ENCODE results near the gene STAB2.
"Not testable (repeated sequence)": the region's sequence is repeated elsewhere in the genome, so short reads cannot be mapped to it uniquely, and the experiment has no call there.

STAB2 gene

GRCh38 chr12:103809639-103810038 lies 222.6 kb downstream of the STAB2 start:
- not testable (repeated sequence) for FAIRE-seq

DNA sequence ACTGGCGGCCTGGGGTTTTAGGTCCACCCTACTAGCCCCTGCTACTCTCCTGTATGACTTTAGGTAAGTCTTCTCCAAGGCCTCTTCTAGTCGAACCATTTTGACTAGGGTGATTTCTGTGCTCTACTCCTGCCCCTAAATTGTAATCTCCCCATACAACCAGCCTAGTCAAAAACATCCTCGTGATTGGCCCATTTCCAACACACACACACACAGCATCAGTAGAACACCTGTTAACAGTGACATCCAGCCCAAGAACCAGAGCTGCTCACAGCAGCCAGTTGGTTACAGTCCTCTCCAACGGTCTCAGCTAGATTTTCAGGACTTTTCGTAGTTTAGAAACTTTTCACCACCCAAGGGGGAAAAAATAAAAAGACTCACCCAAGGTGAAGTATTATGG lies 223.0 kb downstream of the STAB2 start:
- FAIRE-seq = no peak

DNA sequence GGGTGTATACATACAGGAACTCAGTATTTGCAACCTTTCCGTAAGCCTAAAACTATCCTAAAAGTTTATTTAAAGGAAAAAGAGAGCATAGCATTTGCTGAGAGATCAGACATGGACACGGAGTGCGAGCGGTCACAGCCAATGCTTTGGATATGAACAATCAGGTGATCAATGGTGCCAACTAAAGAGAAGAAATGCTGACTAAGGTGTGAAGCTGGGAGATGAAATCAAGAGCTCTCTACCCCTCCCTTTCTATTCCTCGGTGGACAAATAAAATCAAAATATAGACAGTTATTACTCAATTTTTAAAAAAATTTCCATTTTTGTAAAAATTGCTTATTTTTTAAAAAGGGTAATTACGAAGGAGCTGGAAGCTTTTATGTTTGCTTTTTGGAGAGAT lies 224.7 kb downstream of the STAB2 start:
- no peak for FAIRE-seq

DNA sequence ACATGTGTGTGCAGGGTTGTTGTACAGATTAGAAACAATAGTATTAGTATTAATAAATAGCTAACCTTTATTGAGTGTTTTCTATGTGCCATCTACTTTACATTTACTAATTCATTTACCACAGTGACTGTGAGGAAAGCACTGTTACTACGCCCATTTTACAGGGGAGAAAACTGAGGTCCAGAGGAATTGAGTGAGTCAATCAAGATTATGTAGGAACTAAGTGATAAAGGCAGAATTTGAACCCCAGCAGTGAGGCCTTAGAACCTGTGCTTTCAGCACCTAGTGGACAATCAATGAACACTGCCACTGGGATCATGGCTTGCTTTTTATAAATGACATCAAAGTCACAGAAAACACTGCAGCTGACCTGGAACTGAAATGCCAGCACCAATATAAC lies 225.7 kb downstream of the STAB2 start:
- no peak for FAIRE-seq

- FAIRE-seq = no peak
Observed at GRCh38 chr12:103813426-103813825, 226.4 kb downstream of the STAB2 start.

DNA sequence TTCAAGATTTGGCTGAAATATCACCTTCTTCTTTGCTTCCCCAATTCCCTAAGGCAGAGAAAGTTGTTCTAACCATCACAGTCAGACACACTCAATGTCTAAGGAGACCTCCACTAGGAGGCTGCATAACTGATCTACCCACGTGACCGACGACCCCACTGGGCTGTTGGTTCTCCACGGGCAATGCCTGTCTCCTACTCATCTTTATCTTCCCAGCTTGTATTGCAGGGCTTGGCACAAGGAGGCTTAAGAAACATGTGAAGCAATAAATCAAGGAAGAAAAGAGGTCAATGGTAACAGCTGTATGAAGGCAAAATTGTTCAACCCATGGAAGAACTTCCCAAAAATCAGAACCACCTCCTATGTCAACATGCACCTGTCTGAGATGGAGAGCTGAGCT lies 226.9 kb downstream of the STAB2 start:
- FAIRE-seq = no peak

DNA sequence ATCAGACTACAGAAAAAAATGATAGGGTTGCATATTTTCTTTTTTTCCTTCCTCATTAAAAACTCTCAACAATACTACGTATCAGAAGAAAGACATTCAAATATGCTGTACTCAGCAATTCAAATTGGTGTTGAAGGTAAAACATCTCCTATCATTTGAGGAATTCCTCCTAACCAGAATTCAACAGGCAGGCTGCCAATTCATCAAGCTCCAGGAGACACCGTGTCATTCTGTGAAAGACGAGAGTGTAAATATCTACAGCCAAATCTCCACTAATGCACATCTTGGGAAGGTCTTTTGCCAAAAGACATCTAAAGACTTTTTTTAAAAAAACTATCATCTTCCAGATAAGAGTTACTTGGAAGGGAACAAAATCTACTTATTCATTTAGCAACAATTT lies 227.4 kb downstream of the STAB2 start:
- no peak for FAIRE-seq

All from endometrium (tissue), 2 donors.